ENCODE results near the gene TM6SF1.

DNA sequence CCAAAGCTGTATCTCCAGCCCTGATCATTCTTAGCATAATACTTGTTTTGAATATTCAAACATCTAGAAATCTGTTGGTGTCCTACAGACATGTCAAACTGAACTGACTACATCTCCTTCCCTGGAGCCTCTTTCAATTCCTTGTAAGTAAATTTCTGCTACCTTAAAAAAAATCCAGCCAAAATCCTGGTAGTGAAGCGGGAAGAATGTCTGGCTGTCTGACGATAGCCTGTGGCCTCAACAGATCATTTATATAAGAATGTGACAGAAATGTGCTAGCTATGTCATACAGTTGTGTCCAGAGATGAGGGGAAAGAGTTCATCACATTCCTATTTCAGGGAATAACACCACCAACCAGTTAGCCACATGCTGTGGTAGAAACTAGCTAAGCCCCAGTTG, 18.6 kb upstream of the TM6SF1 start:
- TF ChIP-seq, protein P1, sequence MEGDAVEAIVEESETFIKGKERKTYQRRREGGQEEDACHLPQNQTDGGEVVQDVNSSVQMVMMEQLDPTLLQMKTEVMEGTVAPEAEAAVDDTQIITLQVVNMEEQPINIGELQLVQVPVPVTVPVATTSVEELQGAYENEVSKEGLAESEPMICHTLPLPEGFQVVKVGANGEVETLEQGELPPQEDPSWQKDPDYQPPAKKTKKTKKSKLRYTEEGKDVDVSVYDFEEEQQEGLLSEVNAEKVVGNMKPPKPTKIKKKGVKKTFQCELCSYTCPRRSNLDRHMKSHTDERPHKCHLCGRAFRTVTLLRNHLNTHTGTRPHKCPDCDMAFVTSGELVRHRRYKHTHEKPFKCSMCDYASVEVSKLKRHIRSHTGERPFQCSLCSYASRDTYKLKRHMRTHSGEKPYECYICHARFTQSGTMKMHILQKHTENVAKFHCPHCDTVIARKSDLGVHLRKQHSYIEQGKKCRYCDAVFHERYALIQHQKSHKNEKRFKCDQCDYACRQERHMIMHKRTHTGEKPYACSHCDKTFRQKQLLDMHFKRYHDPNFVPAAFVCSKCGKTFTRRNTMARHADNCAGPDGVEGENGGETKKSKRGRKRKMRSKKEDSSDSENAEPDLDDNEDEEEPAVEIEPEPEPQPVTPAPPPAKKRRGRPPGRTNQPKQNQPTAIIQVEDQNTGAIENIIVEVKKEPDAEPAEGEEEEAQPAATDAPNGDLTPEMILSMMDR (IDR thresholded peaks at IDR 0.05; ENCODE audit: insufficient read depth, low read depth, low read length): no peak
- TF ChIP-seq EZH2 (IDR thresholded peaks at IDR 0.05; ENCODE audit: insufficient read depth, low read length): no peak

Data from astrocyte (in vitro differentiated cells and primary cell).